ENCODE measurements around the gene PRTG. TPM values are rescaled to one million over a fixed set of nuclear protein-coding genes. Genes with fewer than 3 reads are reported as not detected.

Gene PRTG
- total and polyA plus RNA-seq, 2 of the 13 experiments (the other 11 are each of a cell fraction or from before 2014, with no cell fraction given) = 13.2 to 22.3 TPM

- no peak for TF ChIP-seq SRSF9 (IDR thresholded peaks at IDR 0.05; ENCODE audit: borderline replicate concordance, insufficient read depth, low read depth, low read length, poor library complexity, severe bottlenecking)
- no peak for TF ChIP-seq MBNL3 (CRISPR knock-in tag; conservative IDR thresholded peaks at IDR 0.05)
- TF ChIP-seq, protein P1, sequence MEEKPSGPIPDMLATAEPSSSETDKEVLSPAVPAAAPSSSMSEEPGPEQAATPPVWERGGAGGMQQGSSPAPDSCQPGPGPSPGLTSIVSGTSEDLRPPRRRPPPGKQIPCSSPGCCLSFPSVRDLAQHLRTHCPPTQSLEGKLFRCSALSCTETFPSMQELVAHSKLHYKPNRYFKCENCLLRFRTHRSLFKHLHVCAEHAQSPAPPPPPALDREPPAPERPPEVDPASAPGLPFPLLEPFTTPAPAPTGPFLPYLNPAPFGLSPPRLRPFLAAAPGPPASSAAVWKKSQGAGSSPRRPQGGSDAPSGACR (CRISPR knock-in tag; IDR thresholded peaks at IDR 0.05) = no peak
- no peak for TF ChIP-seq ZNF124 (CRISPR knock-in tag; IDR thresholded peaks at IDR 0.05)
- TF ChIP-seq ZFP62 (CRISPR knock-in tag; IDR thresholded peaks at IDR 0.05) = no peak
- TF ChIP-seq ZNF883 (CRISPR knock-in tag; IDR thresholded peaks at IDR 0.05; ENCODE audit: not compliant biosample characterization) = no peak
- no peak for TF ChIP-seq ZNF552 (CRISPR knock-in tag; IDR thresholded peaks at IDR 0.05; ENCODE audit: borderline replicate concordance)
- no peak for TF ChIP-seq ZNF3 (CRISPR knock-in tag; IDR thresholded peaks at IDR 0.05)
- no peak for TF ChIP-seq KLF6 (CRISPR knock-in tag; IDR thresholded peaks at IDR 0.05)
These were observed 93.9 kb downstream of the PRTG start (continued) for GRCh38 chr15:55649058-55649423.

- WGBS (ENCODE audit: low lambda C conversion rate) = 90% methylated on average over 1 of the region's 1 CpG
- Histone ChIP-seq H3K79me2 (ENCODE audit: insufficient read depth, low read length) (no peaks in the 10 kb centered on the region), H3K4me3 (replicated peaks in 1 of 3; ENCODE audit: insufficient read depth in 1 of 3, low read depth in 2 of 3, low read length in 3 of 3) (no peak overlapping the region), H3K27ac (ENCODE audit: extremely low read length, insufficient read depth, low read length) (no peak overlapping the region), H3K9me3 (ENCODE audit: low read length) (no peaks in the 10 kb centered on the region), H3K4me2 (ENCODE audit: low read depth, low read length) (no peak overlapping the region), H2AFZ (ENCODE audit: low read length) (no peak overlapping the region), H4K20me1 (ENCODE audit: insufficient read depth, low read length) (no peaks in the 10 kb centered on the region), H3K9ac (ENCODE audit: insufficient read depth, low read depth, low read length) (no peak overlapping the region), H3K36me3 (replicated peaks in 1 of 2; ENCODE audit: control insufficient read depth in 1 of 2, insufficient read depth in 2 of 2, low read length in 2 of 2) (peaks cover 7 to 48% of the 10 kb centered on the region in 2 experiments), H3K27me3 (ENCODE audit: control insufficient read depth in 1 of 2, insufficient read depth in 2 of 2, low read length in 2 of 2) (no peaks in the 10 kb centered on the region), H3K4me1 (ENCODE audit: insufficient read depth, low read length) (no peaks in the 10 kb centered on the region)
- no peak for DNase-seq (ENCODE audit: low spot score)
- peak; percentile 76; the same call in 1 of the 2 replicates for TF ChIP-seq ZNF24 (IDR thresholded peaks at IDR 0.05)
- TF ChIP-seq, protein P2, sequence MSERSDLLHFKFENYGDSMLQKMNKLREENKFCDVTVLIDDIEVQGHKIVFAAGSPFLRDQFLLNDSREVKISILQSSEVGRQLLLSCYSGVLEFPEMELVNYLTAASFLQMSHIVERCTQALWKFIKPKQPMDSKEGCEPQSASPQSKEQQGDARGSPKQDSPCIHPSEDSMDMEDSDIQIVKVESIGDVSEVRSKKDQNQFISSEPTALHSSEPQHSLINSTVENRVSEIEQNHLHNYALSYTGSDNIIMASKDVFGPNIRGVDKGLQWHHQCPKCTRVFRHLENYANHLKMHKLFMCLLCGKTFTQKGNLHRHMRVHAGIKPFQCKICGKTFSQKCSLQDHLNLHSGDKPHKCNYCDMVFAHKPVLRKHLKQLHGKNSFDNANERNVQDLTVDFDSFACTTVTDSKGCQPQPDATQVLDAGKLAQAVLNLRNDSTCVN (CRISPR knock-in tag; IDR thresholded peaks at IDR 0.05; ENCODE audit: borderline replicate concordance) = no peak
- intact Hi-C loops (cut with micrococcal nuclease; ENCODE audit: unreplicated experiment) = no loop called here
- FAIRE-seq = no peak
- BruUV-seq (replicated peaks) = no TSS peak
- CTCF ChIA-PET (ENCODE audit: low intra/inter-chr PET ratio, low total read pairs) = no interaction called here
- no peak for ATAC-seq
- in situ Hi-C loops (cut with HindIII; ENCODE audit: extremely low pct_ligation_motif_present, low pct_unique_long_range_greater_than_20kb) = no loop called here
- POLR2A ChIA-PET = no interaction called here
These were observed 104.2 kb downstream of the PRTG start for GRCh38 chr15:55638764-55639163.

Measured in HepG2 (cell line).